GM19035 (cell line): ENCODE measurements around the gene PALLD.
"Not testable (repeated sequence)": the region's sequence is repeated elsewhere in the genome, so short reads cannot be mapped to it uniquely, and the experiment has no call there.

Source experiments
- ATAC-seq: cut with Tn5 transposase; IDR thresholded peaks from one replicate; pipeline ENCODE4 v1.9.1; 2021; ENCODE audit not compliant: unreplicated experiment

The PALLD gene

GRCh38 chr4:168720396-168720900 is 223.6 kb downstream of the PALLD start:
- no peak for ATAC-seq

GRCh38 chr4:168722391-168722790 is 225.5 kb downstream of the PALLD start:
- ATAC-seq, result no peak

- ATAC-seq, result no peak
These were observed 226.2 kb downstream of the PALLD start for GRCh38 chr4:168723020-168723419.

GRCh38 chr4:168723569-168723968 is 226.7 kb downstream of the PALLD start:
- no peak for ATAC-seq

- ATAC-seq, result no peak
These were observed 227.4 kb downstream of the PALLD start for GRCh38 chr4:168724243-168724642.

GRCh38 chr4:168724686-168725411 is 228.0 kb downstream of the PALLD start:
- ATAC-seq, result no peak

GRCh38 chr4:168725930-168726329 is 229.1 kb downstream of the PALLD start:
- no peak for ATAC-seq

GRCh38 chr4:168727181-168727580 is 230.3 kb downstream of the PALLD start:
- not testable (repeated sequence) for ATAC-seq

GRCh38 chr4:168731006-168731636 is 234.3 kb downstream of the PALLD start:
- ATAC-seq, result no peak

GRCh38 chr4:168731706-168732414 is 235.0 kb downstream of the PALLD start:
- ATAC-seq, result no peak

- no peak for ATAC-seq
These were observed 235.9 kb downstream of the PALLD start for GRCh38 chr4:168732714-168733113.

- no peak for ATAC-seq
These were observed 238.1 kb downstream of the PALLD start for GRCh38 chr4:168734703-168735678.

- ATAC-seq, result no peak
These were observed 238.9 kb downstream of the PALLD start for GRCh38 chr4:168735735-168736134.

GRCh38 chr4:168736860-168737805 is 240.3 kb downstream of the PALLD start:
- no peak for ATAC-seq

- ATAC-seq, result no peak
These were observed 240.9 kb downstream of the PALLD start for GRCh38 chr4:168737806-168738172.

GRCh38 chr4:168739886-168740285 is 243.0 kb downstream of the PALLD start:
- ATAC-seq, result no peak

GRCh38 chr4:168740691-168741090 is 243.8 kb downstream of the PALLD start:
- no peak for ATAC-seq

GRCh38 chr4:168741281-168742173 is 244.7 kb downstream of the PALLD start:
- ATAC-seq, result no peak

GRCh38 chr4:168743131-168743530 is 246.3 kb downstream of the PALLD start:
- ATAC-seq, result no peak
